Tibial artery (tissue), 4 donors: Measurements from ENCODE around the gene ERO1A.

Experiments used
- DNase-seq, 2 donors: peaks; one replicate each; pipeline ENCODE4 v3.0.0-alpha.2; 2019
- H3K27ac ChIP-seq, 2 donors: fragments of 200-600 bp; sonication (generic) in 1 of 2; 1 replicate in 1 of 2; 2 replicates in 1 of 2; pipeline ENCODE4 v1.5.1; 2018 to 2019; ENCODE audit warnings: mild to moderate bottlenecking in 1 of 2
- H3K27me3 ChIP-seq, 2 donors: fragments of 200-600 bp; sonication (generic) in 1 of 2; one replicate each; pipeline versions ENCODE4 v1.5.1 to v1.6.0; 2016 to 2019
- H3K36me3 ChIP-seq, 3 donors: fragments of 200-600 bp; sonication (generic) in 2 of 3; one replicate each; pipeline ENCODE4 v1.5.1; 2016 to 2019; ENCODE audit warnings: mild to moderate bottlenecking in 2 of 3
- H3K4me1 ChIP-seq, 4 donors: fragments of 200-600 bp; sonication (generic) in 2 of 4; 1 replicate in 3 of 4; 2 replicates in 1 of 4; pipeline ENCODE4 v1.5.1; 2016 to 2019
- H3K4me3 ChIP-seq, 2 donors: fragments of 200-600 bp; sonication (generic) in 1 of 2; 1 replicate in 1 of 2; 2 replicates in 1 of 2; pipeline ENCODE4 v1.5.1; 2018 to 2019; ENCODE audit warnings: mild to moderate bottlenecking in 2 of 2
- H3K9me3 ChIP-seq, 3 donors: fragments of 200-600 bp; sonication (generic) in 1 of 3; one replicate each; pipeline ENCODE4 v1.5.1; 2016 to 2019
- CTCF ChIP-seq, 2 experiments: fragments of 200-600 bp in 1 of 2; fragments of 450-650 bp in 1 of 2; IDR thresholded peaks; one replicate each; pipeline ENCODE4 v1.5.1; 2017 to 2019; ENCODE audit warnings: antibody characterized with exemption in 2 of 2, mild to moderate bottlenecking in 1 of 2, moderate library complexity in 1 of 2
- intact Hi-C: fragments of 100-400 bp; cut with DNase I; formaldehyde crosslinking; loops from one replicate; pipeline ENCODE4 v1.15.0; 2023; ENCODE audit warnings: low total_unique reads

Gene ERO1A

GRCh38 chr14:52706724-52707706 lies 11.7 kb upstream of the ERO1A start, which contains the start of gene PSMC6:
TSS of gene PSMC6 (plus strand) at chr14:52707200. CDS start at chr14:52707220, 20 bp downstream.
- Histone ChIP-seq H3K36me3 (peaks cover 21 to 34% (median 28%) of the 10 kb centered on the region in 3 donors), H3K4me3 (peak within 1 kb of the TSS; percentile 74 to 79), H3K9me3 (no peaks in the 10 kb centered on the region), H3K27ac (peak within 1 kb of the TSS; percentile 84 to 85), H3K4me1 (peaks cover 0 to 26% (median 16%) of the 10 kb centered on the region in 4 donors), H3K27me3 (no peaks in the 10 kb centered on the region)
- peak; percentile 93 to 97 for DNase-seq
- TF ChIP-seq CTCF (IDR thresholded peaks at IDR 0.05) = no peak
- intact Hi-C loops = no loop called here

- Histone ChIP-seq H3K27me3 (no peaks in the 10 kb centered on the region), H3K9me3 (no peaks in the 10 kb centered on the region), H3K27ac (peak overlapping the region; percentile 84 to 85), H3K4me1 (peaks cover 0 to 26% (median 16%) of the 10 kb centered on the region in 4 donors), H3K36me3 (peaks cover 14 to 27% (median 21%) of the 10 kb centered on the region in 3 donors), H3K4me3 (peak overlapping the region; percentile 74 to 79)
- no peak for DNase-seq
- no peak for TF ChIP-seq CTCF (IDR thresholded peaks at IDR 0.05)
- intact Hi-C loops = no loop called here
Observed at GRCh38 chr14:52706286-52706685, 10.9 kb upstream of the ERO1A start.

- no peaks in the 10 kb centered on the region for H3K27me3 ChIP-seq
- H3K4me1 ChIP-seq = peaks cover 0 to 15% (median 14%) of the 10 kb centered on the region in 4 donors
- DNase-seq = no peak
- H3K36me3 ChIP-seq = peaks cover 0 to under 1% (median under 1%) of the 10 kb centered on the region in 3 donors
- no peak for TF ChIP-seq CTCF (IDR thresholded peaks at IDR 0.05)
- H3K27ac ChIP-seq = no peak overlapping the region
- H3K9me3 ChIP-seq = no peaks in the 10 kb centered on the region
- intact Hi-C loops = no loop called here
- H3K4me3 ChIP-seq = no peak overlapping the region
Observed at GRCh38 chr14:52703664-52704063, 8.3 kb upstream of the ERO1A start.

- intact Hi-C loops = no loop called here
- no peak for DNase-seq
Observed at GRCh38 chr14:52703225-52703624, 7.9 kb upstream of the ERO1A start.

DNA sequence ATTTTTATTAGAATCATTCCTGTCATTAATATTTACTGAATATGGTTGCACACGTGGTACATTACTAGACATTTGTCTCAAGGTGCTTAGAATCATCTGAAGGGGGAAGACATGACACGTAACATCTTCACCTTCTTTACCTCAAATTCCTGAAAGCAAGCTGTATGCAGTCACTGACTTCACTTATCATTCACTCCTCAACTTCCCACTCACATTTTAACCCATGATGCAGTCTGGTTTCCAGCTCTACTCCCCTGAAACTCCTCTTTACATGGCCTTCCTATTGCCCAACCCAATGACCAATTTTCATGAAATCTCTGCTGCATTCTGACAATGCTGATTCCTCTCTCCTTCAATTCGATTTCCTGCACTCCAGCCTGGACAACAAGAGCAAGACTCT lies 5.9 kb upstream of the ERO1A start:
- no peak overlapping the region for H3K27ac ChIP-seq
- intact Hi-C loops = no loop called here
- no peaks in the 10 kb centered on the region for H3K27me3 ChIP-seq
- peaks cover 0 to 3% (median under 1%) of the 10 kb centered on the region in 4 donors for H3K4me1 ChIP-seq
- no peak overlapping the region for H3K4me3 ChIP-seq
- no peaks in the 10 kb centered on the region for H3K9me3 ChIP-seq
- DNase-seq = no peak
- TF ChIP-seq CTCF (IDR thresholded peaks at IDR 0.05) = no peak
- no peaks in the 10 kb centered on the region for H3K36me3 ChIP-seq

More at GRCh38 chr14:52703225-52703624, 7.9 kb upstream of the ERO1A start:
- no peaks in the 10 kb centered on the region for H3K9me3 ChIP-seq
- TF ChIP-seq CTCF (IDR thresholded peaks at IDR 0.05) = no peak
- no peaks in the 10 kb centered on the region for H3K27me3 ChIP-seq
- H3K36me3 ChIP-seq = no peaks in the 10 kb centered on the region
- H3K4me3 ChIP-seq = no peak overlapping the region
- no peak overlapping the region for H3K27ac ChIP-seq
- peaks cover 0 to 12% (median 9%) of the 10 kb centered on the region in 4 donors for H3K4me1 ChIP-seq
